ENCODE data around the gene PPP1R13B.

DNA sequence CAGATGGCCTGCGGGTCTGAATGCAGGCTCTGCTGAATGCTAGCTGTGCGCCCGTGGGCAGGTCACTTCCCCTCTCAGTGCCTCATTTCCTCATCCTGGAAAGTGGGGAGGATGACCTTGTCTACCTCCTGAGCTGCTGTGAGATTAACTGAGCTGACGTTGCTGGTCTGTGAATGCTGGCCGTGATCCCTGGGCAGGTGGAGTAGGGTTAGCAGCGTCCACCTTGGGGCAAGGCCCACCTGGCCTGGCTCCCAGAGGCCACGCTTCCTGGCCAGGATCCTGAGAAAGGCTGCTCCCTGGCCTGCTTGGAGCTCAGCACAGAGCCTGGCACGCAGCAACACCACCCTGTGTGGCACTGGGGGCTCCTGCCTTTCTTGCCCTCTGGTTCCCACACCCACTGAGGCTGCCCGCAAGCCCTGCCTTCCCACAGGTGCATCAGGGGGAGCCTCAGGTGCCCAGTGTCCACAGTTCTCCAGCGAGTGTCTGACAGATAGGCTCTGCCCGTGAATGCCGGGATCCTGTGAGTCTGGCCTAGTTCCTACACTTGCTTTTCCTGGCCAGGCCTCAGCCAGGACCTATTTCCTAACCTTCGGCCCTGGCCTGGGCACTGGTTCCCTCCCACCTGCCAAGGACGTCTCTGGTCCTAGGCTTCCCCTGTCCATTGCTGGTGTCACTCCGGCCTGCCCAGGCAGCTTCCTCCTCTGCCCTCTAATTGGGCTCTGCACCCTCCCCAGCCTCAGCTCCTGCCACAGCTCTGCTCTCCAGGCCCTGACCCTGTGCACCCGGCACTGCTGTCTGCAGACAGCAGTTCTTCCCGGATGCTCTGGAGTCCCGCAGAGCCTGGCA, 43.7 kb upstream of the PPP1R13B start:
- TF ChIP-seq RAD21 (conservative IDR thresholded peaks at IDR 0.05 in 1 of 2, IDR thresholded peaks at IDR 0.05 in 1 of 2) = no peak
- no peak for TF ChIP-seq CTCF (IDR thresholded peaks at IDR 0.05)
- TF ChIP-seq POLR2A (IDR thresholded peaks at IDR 0.05; ENCODE audit: low read length) = no peak
- TF ChIP-seq NFE2L2 (conservative IDR thresholded peaks at IDR 0.05; ENCODE audit: low read length) = no peak
- TF ChIP-seq RCOR1 (IDR thresholded peaks at IDR 0.05; ENCODE audit: low read depth, low read length) = no peak
- no peak for TF ChIP-seq REST (IDR thresholded peaks at IDR 0.05)
- TF ChIP-seq MAFK (IDR thresholded peaks at IDR 0.05; ENCODE audit: partially characterized antibody) = no peak
- TF ChIP-seq SMC3 (IDR thresholded peaks at IDR 0.05) = no peak
- no peak for TF ChIP-seq NR3C1 (IDR thresholded peaks at IDR 0.05)
- TF ChIP-seq CHD2 (IDR thresholded peaks at IDR 0.05; ENCODE audit: low read length, partially characterized antibody) = no peak
- no peak for TF ChIP-seq BCL3 (IDR thresholded peaks at IDR 0.05)
- no peak for TF ChIP-seq RFX5 (IDR thresholded peaks at IDR 0.05)
- TF ChIP-seq ELK1 (IDR thresholded peaks at IDR 0.05; ENCODE audit: low read depth, low read length) = no peak
- TF ChIP-seq ESRRA (IDR thresholded peaks at IDR 0.05; ENCODE audit: borderline replicate concordance, low read length) = no peak

Measured in A549 (cell line).